ENCODE results near the gene ISL2. TPM values are rescaled to one million over a fixed set of nuclear protein-coding genes. Genes with fewer than 3 reads are reported as not detected.

Gene ISL2
- total and polyA plus RNA-seq, 2 of the 13 experiments (the other 11 are each of a cell fraction or from before 2014, with no cell fraction given), result 4.3 to 5.1 TPM

- BruUV-seq (replicated peaks), result no TSS peak
- Histone ChIP-seq H2AFZ (ENCODE audit: low read length) (no peak overlapping the region), H3K36me3 (replicated peaks in 1 of 2; ENCODE audit: control insufficient read depth in 1 of 2, insufficient read depth in 2 of 2, low read length in 2 of 2) (no peaks in the 10 kb centered on the region), H3K9me3 (ENCODE audit: low read length) (no peaks in the 10 kb centered on the region), H3K4me3 (replicated peaks in 1 of 3; ENCODE audit: insufficient read depth in 1 of 3, low read depth in 2 of 3, low read length in 3 of 3) (no peak overlapping the region), H3K4me2 (ENCODE audit: low read depth, low read length) (no peak overlapping the region), H3K27ac (ENCODE audit: extremely low read length, insufficient read depth, low read length) (no peak overlapping the region), H4K20me1 (ENCODE audit: insufficient read depth, low read length) (no peaks in the 10 kb centered on the region), H3K4me1 (ENCODE audit: insufficient read depth, low read length) (no peaks in the 10 kb centered on the region), H3K9ac (ENCODE audit: insufficient read depth, low read depth, low read length) (no peak overlapping the region), H3K27me3 (ENCODE audit: control insufficient read depth in 1 of 2, insufficient read depth in 2 of 2, low read length in 2 of 2) (no peaks in the 10 kb centered on the region), H3K79me2 (ENCODE audit: insufficient read depth, low read length) (no peaks in the 10 kb centered on the region)
- ChIA-PET POLR2A (no interaction called here), CTCF (ENCODE audit: low intra/inter-chr PET ratio, low total read pairs) (no interaction called here)
- DNase-seq (ENCODE audit: low spot score) (no peak), ATAC-seq (no peak), FAIRE-seq (no peak)
- 100% methylated on average over 3 of the region's 3 CpGs for WGBS (ENCODE audit: low lambda C conversion rate)
- no peak for TF ChIP-seq ZNF598 (CRISPR knock-in tag; IDR thresholded peaks at IDR 0.05; ENCODE audit: borderline replicate concordance)
- no peak for TF ChIP-seq PAXIP1 (CRISPR knock-in tag; conservative IDR thresholded peaks at IDR 0.05)
- TF ChIP-seq XRCC5 (optimal IDR thresholded peaks at IDR 0.05; ENCODE audit: low read length), result no peak
- TF ChIP-seq ZNF747 (CRISPR knock-in tag; IDR thresholded peaks at IDR 0.05; ENCODE audit: borderline replicate concordance), result no peak
- in situ Hi-C loops (cut with HindIII; ENCODE audit: extremely low pct_ligation_motif_present, low pct_unique_long_range_greater_than_20kb), result no loop called here
- intact Hi-C loops (cut with micrococcal nuclease; ENCODE audit: unreplicated experiment), result no loop called here
These were observed 22.6 kb downstream of the ISL2 start for GRCh38 chr15:76359152-76359551.

GRCh38 chr15:76360416-76360815 is 23.8 kb downstream of the ISL2 start:
- intact Hi-C loops (cut with micrococcal nuclease; ENCODE audit: unreplicated experiment) (no loop called here), in situ Hi-C loops (cut with HindIII; ENCODE audit: extremely low pct_ligation_motif_present, low pct_unique_long_range_greater_than_20kb) (no loop called here)
- Histone ChIP-seq H3K27ac (ENCODE audit: extremely low read length, insufficient read depth, low read length) (no peak overlapping the region), H3K9ac (ENCODE audit: insufficient read depth, low read depth, low read length) (no peak overlapping the region), H3K4me1 (ENCODE audit: insufficient read depth, low read length) (no peaks in the 10 kb centered on the region), H3K79me2 (ENCODE audit: insufficient read depth, low read length) (no peaks in the 10 kb centered on the region), H3K9me3 (ENCODE audit: low read length) (no peaks in the 10 kb centered on the region), H2AFZ (ENCODE audit: low read length) (no peak overlapping the region), H3K36me3 (replicated peaks in 1 of 2; ENCODE audit: control insufficient read depth in 1 of 2, insufficient read depth in 2 of 2, low read length in 2 of 2) (no peaks in the 10 kb centered on the region), H3K27me3 (ENCODE audit: control insufficient read depth in 1 of 2, insufficient read depth in 2 of 2, low read length in 2 of 2) (no peaks in the 10 kb centered on the region), H4K20me1 (ENCODE audit: insufficient read depth, low read length) (no peaks in the 10 kb centered on the region), H3K4me3 (replicated peaks in 1 of 3; ENCODE audit: insufficient read depth in 1 of 3, low read depth in 2 of 3, low read length in 3 of 3) (no peak overlapping the region), H3K4me2 (ENCODE audit: low read depth, low read length) (no peak overlapping the region)
- ChIA-PET POLR2A (no interaction called here), CTCF (ENCODE audit: low intra/inter-chr PET ratio, low total read pairs) (no interaction called here)
- ATAC-seq (no peak), FAIRE-seq (no peak), DNase-seq (ENCODE audit: low spot score) (no peak)
- WGBS (ENCODE audit: low lambda C conversion rate), result 95% methylated on average over 3 of the region's 3 CpGs
- no TSS peak for BruUV-seq (replicated peaks)
- TF ChIP-seq ZNF781 (CRISPR knock-in tag; IDR thresholded peaks at IDR 0.05; ENCODE audit: borderline replicate concordance, not compliant biosample characterization) (no peak), ZMYM4 (CRISPR knock-in tag; IDR thresholded peaks at IDR 0.05) (no peak), HNRNPL (IDR thresholded peaks at IDR 0.05; ENCODE audit: low read depth, low read length) (no peak), HDAC2 (CRISPR knock-in tag; IDR thresholded peaks at IDR 0.05) (no peak), U2AF1 (optimal IDR thresholded peaks at IDR 0.05; ENCODE audit: low read depth, low read length) (no peak), SP2 (CRISPR knock-in tag; IDR thresholded peaks at IDR 0.05) (no peak), PRPF4 (IDR thresholded peaks at IDR 0.05; ENCODE audit: low read depth, low read length, poor library complexity, severe bottlenecking) (no peak), FOXJ3 (CRISPR knock-in tag; IDR thresholded peaks at IDR 0.05; ENCODE audit: borderline replicate concordance) (no peak)
- TF ChIP-seq, protein P1, sequence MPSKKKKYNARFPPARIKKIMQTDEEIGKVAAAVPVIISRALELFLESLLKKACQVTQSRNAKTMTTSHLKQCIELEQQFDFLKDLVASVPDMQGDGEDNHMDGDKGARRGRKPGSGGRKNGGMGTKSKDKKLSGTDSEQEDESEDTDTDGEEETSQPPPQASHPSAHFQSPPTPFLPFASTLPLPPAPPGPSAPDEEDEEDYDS (CRISPR knock-in tag; IDR thresholded peaks at IDR 0.05), result no peak
- TF ChIP-seq, protein P2, sequence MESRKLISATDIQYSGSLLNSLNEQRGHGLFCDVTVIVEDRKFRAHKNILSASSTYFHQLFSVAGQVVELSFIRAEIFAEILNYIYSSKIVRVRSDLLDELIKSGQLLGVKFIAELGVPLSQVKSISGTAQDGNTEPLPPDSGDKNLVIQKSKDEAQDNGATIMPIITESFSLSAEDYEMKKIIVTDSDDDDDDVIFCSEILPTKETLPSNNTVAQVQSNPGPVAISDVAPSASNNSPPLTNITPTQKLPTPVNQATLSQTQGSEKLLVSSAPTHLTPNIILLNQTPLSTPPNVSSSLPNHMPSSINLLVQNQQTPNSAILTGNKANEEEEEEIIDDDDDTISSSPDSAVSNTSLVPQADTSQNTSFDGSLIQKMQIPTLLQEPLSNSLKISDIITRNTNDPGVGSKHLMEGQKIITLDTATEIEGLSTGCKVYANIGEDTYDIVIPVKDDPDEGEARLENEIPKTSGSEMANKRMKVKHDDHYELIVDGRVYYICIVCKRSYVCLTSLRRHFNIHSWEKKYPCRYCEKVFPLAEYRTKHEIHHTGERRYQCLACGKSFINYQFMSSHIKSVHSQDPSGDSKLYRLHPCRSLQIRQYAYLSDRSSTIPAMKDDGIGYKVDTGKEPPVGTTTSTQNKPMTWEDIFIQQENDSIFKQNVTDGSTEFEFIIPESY (CRISPR knock-in tag; IDR thresholded peaks at IDR 0.05), result no peak
